Dermis blood vessel endothelial cell (primary cell): Measurements from ENCODE around the gene CNPY2. TPM values are rescaled to one million over a fixed set of nuclear protein-coding genes. Genes with fewer than 3 reads are reported as not detected.
"Not testable (repeated sequence)": the region's sequence is repeated elsewhere in the genome, so short reads cannot be mapped to it uniquely, and the experiment has no call there.

Experiments
- DNase-seq: peaks from one replicate; pipeline ENCODE4 v3.0.0; 2010
- total RNA-seq: library from RNA; depleted of rRNA; stranded (reverse); fragments of >200 nt; gene quantifications from 2 replicates; pipeline ENCODE4 v1.2.3, GENCODE V29; 2014

Gene CNPY2
- total RNA-seq = 80.0 and 94.8 TPM in 2 replicates

GRCh38 chr12:56315622-56316473 lies at the start of gene CNPY2:
CNPY2 (minus strand) TSS chr12:56315988; CDS start chr12:56315217, 771 bp downstream.
- DNase-seq = peak; percentile 99

GRCh38 chr12:56362130-56363059 lies 46.6 kb upstream of the CNPY2 start, which contains the start of gene APOF:
APOF (minus strand) TSS chr12:56362857; CDS start chr12:56362745, 112 bp downstream.
- no peak for DNase-seq

- DNase-seq = no peak
Observed at GRCh38 chr12:56361487-56362129, 45.8 kb upstream of the CNPY2 start.

- peak; percentile 100 for DNase-seq
Observed at GRCh38 chr12:56359851-56360767, 44.3 kb upstream of the CNPY2 start, which contains the start of gene STAT2. STAT2 (minus strand) TSS chr12:56360107; CDS start chr12:56356571, 3,536 bp downstream.

- peak; percentile 10 for DNase-seq
Observed at GRCh38 chr12:56358836-56359532, 43.2 kb upstream of the CNPY2 start.

- no peak for DNase-seq
Observed at GRCh38 chr12:56351325-56351724, 35.5 kb upstream of the CNPY2 start.

- DNase-seq = no peak
Observed at GRCh38 chr12:56350662-56351061, 34.9 kb upstream of the CNPY2 start.

- DNase-seq = no peak
Observed at GRCh38 chr12:56348776-56349175, 33.0 kb upstream of the CNPY2 start.

GRCh38 chr12:56347255-56347654 lies 31.5 kb upstream of the CNPY2 start:
- not testable (repeated sequence) for DNase-seq

GRCh38 chr12:56346675-56347074 lies 30.9 kb upstream of the CNPY2 start:
- DNase-seq = peak; percentile 35

GRCh38 chr12:56342290-56342689 lies 26.5 kb upstream of the CNPY2 start:
- DNase-seq = not testable (repeated sequence)

- DNase-seq = no peak
Observed at GRCh38 chr12:56341616-56342015, 25.8 kb upstream of the CNPY2 start.

- no peak for DNase-seq
Observed at GRCh38 chr12:56339158-56339422, 23.3 kb upstream of the CNPY2 start.

- DNase-seq = peak; percentile 42
Observed at GRCh38 chr12:56338308-56339157, 22.7 kb upstream of the CNPY2 start, which contains the start of gene IL23A. IL23A (plus strand) TSS chr12:56338884; CDS start chr12:56339045, 161 bp downstream.

GRCh38 chr12:56337753-56338251 lies 22.0 kb upstream of the CNPY2 start:
- DNase-seq = no peak

GRCh38 chr12:56336361-56337167 lies 20.8 kb upstream of the CNPY2 start:
- DNase-seq = no peak

GRCh38 chr12:56335527-56335926 lies 19.7 kb upstream of the CNPY2 start:
- DNase-seq = not testable (repeated sequence)

- DNase-seq = no peak
Observed at GRCh38 chr12:56334490-56334793, 18.7 kb upstream of the CNPY2 start.
